ENCODE data around the gene AP1AR. TPM values are rescaled to one million over a fixed set of nuclear protein-coding genes. Genes with fewer than 3 reads are reported as not detected.

AP1AR gene
- total RNA-seq, 1 experiment from 2014 or later, result 27.6 TPM

DNA sequence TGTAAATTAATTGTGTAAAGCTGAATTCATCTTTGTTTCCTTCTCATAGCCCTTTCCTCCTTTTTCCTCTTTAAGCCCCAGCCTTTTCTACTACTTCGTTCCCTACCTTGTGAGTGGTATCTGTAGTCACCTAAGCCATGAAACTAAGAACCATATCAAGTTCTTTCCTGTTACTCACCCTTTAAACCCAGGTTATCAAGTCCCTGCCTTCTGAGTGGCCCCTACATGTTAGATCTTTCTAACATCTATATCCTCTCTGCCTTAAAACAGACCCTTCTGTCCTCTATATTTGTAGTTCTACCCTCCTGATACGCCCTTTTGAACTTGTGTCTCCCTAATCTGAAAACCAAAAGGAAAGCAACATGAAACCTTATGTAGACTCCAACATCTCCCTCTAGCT lies 7.2 kb downstream of the AP1AR start:
- CTCF ChIA-PET, result no interaction called here
- H4K20me1 ChIP-seq (ENCODE audit: insufficient read depth), result peaks cover 53% of the 10 kb centered on the region
- no TSS peak for BruUV-seq (replicated peaks)
- H3K27ac ChIP-seq, result no peak overlapping the region
- DNase-seq, result no peak
- H3F3A ChIP-seq (ENCODE audit: insufficient read depth, low read depth), result peaks cover 9% of the 10 kb centered on the region; the same call in 1 of the 2 replicates
- H3K9me3 ChIP-seq (ENCODE audit: insufficient read depth, low read depth), result no peaks in the 10 kb centered on the region
- H3K4me1 ChIP-seq (replicated peaks; ENCODE audit: insufficient read depth), result peaks cover 19% of the 10 kb centered on the region
- H3K79me2 ChIP-seq (ENCODE audit: low read depth), result peaks cover 98% of the 10 kb centered on the region
- H3K4me3 ChIP-seq, result no peak overlapping the region
- TF ChIP-seq, protein P1, sequence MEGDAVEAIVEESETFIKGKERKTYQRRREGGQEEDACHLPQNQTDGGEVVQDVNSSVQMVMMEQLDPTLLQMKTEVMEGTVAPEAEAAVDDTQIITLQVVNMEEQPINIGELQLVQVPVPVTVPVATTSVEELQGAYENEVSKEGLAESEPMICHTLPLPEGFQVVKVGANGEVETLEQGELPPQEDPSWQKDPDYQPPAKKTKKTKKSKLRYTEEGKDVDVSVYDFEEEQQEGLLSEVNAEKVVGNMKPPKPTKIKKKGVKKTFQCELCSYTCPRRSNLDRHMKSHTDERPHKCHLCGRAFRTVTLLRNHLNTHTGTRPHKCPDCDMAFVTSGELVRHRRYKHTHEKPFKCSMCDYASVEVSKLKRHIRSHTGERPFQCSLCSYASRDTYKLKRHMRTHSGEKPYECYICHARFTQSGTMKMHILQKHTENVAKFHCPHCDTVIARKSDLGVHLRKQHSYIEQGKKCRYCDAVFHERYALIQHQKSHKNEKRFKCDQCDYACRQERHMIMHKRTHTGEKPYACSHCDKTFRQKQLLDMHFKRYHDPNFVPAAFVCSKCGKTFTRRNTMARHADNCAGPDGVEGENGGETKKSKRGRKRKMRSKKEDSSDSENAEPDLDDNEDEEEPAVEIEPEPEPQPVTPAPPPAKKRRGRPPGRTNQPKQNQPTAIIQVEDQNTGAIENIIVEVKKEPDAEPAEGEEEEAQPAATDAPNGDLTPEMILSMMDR (conservative IDR thresholded peaks at IDR 0.05), result no peak
- TF ChIP-seq EZH2 (IDR thresholded peaks at IDR 0.05; ENCODE audit: low read depth), result no peak
- 0 out of 2 replicates have a peak, but pooled peaks cover 19% of the 10 kb centered on the region for H3K36me3 ChIP-seq (ENCODE audit: low read depth)
- no peaks in the 10 kb centered on the region for H3K9me2 ChIP-seq (ENCODE audit: insufficient read depth)
- H2AFZ ChIP-seq, result no peak overlapping the region
- POLR2A ChIA-PET (ENCODE audit: unreplicated experiment), result no interaction called here
- no peak overlapping the region for H3K4me2 ChIP-seq
- H3K27me3 ChIP-seq (ENCODE audit: insufficient read depth, low read depth), result no peaks in the 10 kb centered on the region
- intact Hi-C loops (cut with micrococcal nuclease; ENCODE audit: unreplicated experiment), result no loop called here

DNA sequence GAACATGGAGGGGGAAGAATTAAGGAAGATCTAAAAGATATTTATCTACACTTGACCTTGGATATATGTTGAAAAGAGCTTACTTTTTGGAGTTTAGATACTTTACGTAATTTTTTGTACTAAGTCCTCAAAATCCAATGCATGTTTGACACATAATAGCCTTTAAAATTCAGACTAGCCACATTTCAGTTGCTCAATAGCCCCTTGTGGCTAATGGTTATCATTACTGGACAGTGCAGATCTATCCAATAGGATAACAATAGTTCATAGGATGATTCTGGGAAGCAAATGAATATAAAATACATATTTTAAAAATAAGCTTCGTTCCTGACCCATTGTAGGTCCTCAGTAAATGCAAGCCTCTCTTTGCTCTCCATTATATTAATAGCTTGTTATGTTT lies 13.8 kb downstream of the AP1AR start:
- no peaks in the 10 kb centered on the region for H3F3A ChIP-seq (ENCODE audit: insufficient read depth, low read depth)
- H3K27me3 ChIP-seq (ENCODE audit: insufficient read depth, low read depth), result no peaks in the 10 kb centered on the region
- no TSS peak for BruUV-seq (replicated peaks)
- no peak for DNase-seq
- peaks cover 30% of the 10 kb centered on the region for H4K20me1 ChIP-seq (ENCODE audit: insufficient read depth)
- TF ChIP-seq EZH2 (IDR thresholded peaks at IDR 0.05; ENCODE audit: low read depth), result no peak
- TF ChIP-seq, protein P1 (conservative IDR thresholded peaks at IDR 0.05), result no peak
- POLR2A ChIA-PET (ENCODE audit: unreplicated experiment), result no interaction called here
- CTCF ChIA-PET, result no interaction called here
- no peaks in the 10 kb centered on the region for H3K4me1 ChIP-seq (replicated peaks; ENCODE audit: insufficient read depth)
- no peaks in the 10 kb centered on the region for H3K9me3 ChIP-seq (ENCODE audit: insufficient read depth, low read depth)
- H3K79me2 ChIP-seq (ENCODE audit: low read depth), result peaks cover 94% of the 10 kb centered on the region
- intact Hi-C loops (cut with micrococcal nuclease; ENCODE audit: unreplicated experiment), result no loop called here
- no peak overlapping the region for H3K4me2 ChIP-seq
- 0 out of 2 replicates have a peak, but pooled peaks cover 17% of the 10 kb centered on the region for H3K36me3 ChIP-seq (ENCODE audit: low read depth)
- no peak overlapping the region for H3K4me3 ChIP-seq
- no peak overlapping the region for H3K27ac ChIP-seq
- no peaks in the 10 kb centered on the region for H3K9me2 ChIP-seq (ENCODE audit: insufficient read depth)
- no peak overlapping the region for H2AFZ ChIP-seq

DNA sequence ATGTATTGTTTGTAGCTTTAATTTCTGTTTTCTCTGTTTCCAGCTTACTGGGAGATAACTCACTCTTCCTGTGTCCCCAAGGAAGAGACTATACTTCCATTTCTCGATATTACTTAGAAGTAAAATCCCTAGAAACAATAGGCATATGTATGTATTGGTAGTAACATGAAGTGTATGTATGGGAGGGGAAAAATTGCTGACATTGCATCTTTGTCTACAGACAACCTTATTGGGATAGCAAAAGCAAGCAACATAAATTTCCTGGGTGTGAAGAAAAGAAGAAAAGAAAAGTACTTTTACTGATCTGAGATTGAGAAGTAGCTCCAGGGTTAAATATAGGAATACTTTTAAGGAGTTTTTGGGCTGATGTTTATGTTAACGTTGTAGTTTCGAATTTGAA lies 15.4 kb downstream of the AP1AR start:
- Histone ChIP-seq H2AFZ (no peak overlapping the region), H3K4me3 (no peak overlapping the region), H3K4me2 (no peak overlapping the region), H3F3A (ENCODE audit: insufficient read depth, low read depth) (no peaks in the 10 kb centered on the region), H3K27ac (no peak overlapping the region), H3K36me3 (ENCODE audit: low read depth) (0 out of 2 replicates have a peak, but pooled peaks cover 4% of the 10 kb centered on the region), H3K4me1 (replicated peaks; ENCODE audit: insufficient read depth) (no peaks in the 10 kb centered on the region), H4K20me1 (ENCODE audit: insufficient read depth) (peaks cover 31% of the 10 kb centered on the region), H3K9me3 (ENCODE audit: insufficient read depth, low read depth) (no peaks in the 10 kb centered on the region), H3K9me2 (ENCODE audit: insufficient read depth) (no peaks in the 10 kb centered on the region), H3K27me3 (ENCODE audit: insufficient read depth, low read depth) (no peaks in the 10 kb centered on the region), H3K79me2 (ENCODE audit: low read depth) (peaks cover 94% of the 10 kb centered on the region)
- no peak for DNase-seq
- CTCF ChIA-PET, result no interaction called here
- no TSS peak for BruUV-seq (replicated peaks)
- intact Hi-C loops (cut with micrococcal nuclease; ENCODE audit: unreplicated experiment), result no loop called here
- POLR2A ChIA-PET (ENCODE audit: unreplicated experiment), result no interaction called here
- TF ChIP-seq EZH2 (IDR thresholded peaks at IDR 0.05; ENCODE audit: low read depth), result no peak
- TF ChIP-seq, protein P1 (conservative IDR thresholded peaks at IDR 0.05), result no peak

All from PC-9 (cell line).